ENCODE data around the gene VPS4B.

GRCh38 chr18:63422864-63423304 is 608 bp upstream of the VPS4B start:
- TF ChIP-seq CTCF (IDR thresholded peaks at IDR 0.05) (no peak), POLR2A (IDR thresholded peaks at IDR 0.05) (no peak)
